HG03378 (cell line): ENCODE measurements around the gene LLGL2.
"Not testable (repeated sequence)": the region's sequence is repeated elsewhere in the genome, so short reads cannot be mapped to it uniquely, and the experiment has no call there.

Source experiments
- ATAC-seq: cut with Tn5 transposase; IDR thresholded peaks from one replicate; pipeline ENCODE4 v1.9.1; 2021; ENCODE audit warnings: mild to moderate bottlenecking, moderate library complexity; ENCODE audit not compliant: unreplicated experiment

Gene LLGL2

DNA sequence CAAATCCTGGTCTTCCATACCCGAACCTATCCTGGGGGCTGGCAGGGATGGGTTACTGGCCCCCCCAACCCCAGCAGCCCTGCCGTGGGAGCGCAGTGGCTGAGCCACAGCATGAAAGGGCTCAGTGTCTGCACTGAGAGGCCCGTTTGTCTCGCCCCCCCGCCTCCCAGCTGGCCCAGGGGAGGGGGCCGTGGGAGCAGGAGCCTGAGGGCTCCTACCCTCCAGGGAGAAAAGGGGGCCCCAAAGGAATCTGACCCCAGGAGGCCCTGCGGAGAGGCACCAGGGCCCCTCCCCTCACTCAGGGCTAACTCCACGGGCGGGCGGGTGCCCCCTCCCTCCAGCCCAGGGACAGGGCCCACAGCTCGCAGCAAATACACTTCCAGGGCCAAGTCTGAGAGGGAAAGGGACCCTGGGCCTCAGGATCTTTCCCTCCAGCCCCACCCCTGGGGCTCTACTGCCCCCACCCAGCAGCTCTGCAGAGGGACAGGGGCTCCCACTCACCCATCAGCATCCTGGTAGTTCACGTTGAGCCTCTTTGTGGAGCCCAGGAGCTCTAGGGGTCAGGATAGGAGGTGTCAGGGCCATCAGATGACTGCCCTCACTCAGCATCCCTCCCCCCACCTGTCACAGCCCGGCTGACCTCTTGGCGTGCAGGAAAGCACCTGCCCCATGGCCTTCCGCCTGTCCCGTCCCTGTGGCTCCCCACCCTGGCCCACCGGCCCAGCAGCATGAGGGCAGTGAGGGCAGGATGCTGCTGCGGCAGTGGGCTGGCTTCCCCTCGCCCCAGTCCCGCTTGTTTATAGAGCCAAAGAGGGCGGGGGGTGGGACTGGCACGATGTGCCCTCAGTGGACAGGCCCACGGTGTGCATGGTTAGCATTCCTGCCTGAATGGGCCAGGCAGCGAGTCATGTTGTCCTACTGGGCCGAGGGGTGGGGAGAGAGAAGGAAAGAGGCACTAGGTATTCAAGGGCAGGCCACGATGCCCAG lies 17.5 kb upstream of the LLGL2 start:
- ATAC-seq = no peak

DNA sequence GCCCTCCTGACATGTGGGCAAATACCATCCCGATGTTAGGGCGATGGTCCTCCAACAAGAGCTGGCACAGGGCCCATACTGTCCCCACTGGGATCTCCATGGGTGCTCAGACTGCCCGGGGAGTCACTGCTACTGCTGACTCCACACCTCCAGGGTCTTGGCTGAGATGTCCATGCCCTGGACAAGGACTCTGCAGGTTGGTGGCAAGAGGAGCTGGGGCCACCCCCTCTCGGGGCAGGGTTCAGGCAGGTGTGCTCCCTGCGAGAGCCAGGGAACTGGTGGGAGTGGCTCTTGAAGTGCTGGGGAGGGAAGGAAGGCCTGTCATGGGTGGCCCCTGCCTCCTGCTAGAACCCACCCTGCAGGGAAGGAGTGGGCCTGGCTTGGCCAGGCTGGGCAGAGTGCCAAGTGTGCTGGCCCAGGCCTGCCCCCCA lies 16.6 kb upstream of the LLGL2 start:
- ATAC-seq = no peak

DNA sequence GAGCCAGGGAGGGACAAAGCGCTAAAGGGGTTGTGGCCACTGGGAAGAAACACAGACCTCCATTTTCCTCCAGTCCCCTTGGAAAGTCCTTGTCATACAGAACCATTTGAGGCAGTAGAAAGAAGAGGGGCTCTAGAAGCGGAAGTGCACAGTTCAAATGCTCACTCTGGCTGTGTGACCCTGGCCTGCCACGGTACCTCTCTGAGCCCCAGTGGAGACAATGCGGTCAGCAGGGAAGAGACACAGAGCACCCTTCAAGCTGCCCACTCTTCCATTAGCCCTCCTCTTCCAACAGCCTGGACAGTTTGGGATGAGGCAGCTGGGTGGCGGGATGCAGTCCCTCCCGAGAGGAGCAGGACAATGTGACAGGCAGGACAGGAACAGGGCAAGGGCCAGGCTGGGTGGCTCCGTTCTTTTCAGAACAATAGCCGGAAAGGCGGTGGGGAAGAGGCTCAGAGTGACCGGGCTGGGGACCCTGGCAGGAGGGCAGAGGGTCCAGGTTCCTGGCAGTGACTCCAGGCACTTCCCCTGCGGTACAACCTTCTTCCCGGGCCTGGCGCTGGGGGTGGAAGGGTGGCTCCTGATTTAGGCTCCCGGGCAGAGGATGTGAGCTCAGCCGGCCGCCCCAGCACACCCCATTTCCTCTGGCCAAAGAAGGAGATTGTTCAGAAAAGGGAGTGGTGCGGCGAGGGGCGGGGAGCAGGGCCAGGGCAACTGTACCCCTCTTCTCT lies 15.8 kb upstream of the LLGL2 start:
- ATAC-seq = no peak

DNA sequence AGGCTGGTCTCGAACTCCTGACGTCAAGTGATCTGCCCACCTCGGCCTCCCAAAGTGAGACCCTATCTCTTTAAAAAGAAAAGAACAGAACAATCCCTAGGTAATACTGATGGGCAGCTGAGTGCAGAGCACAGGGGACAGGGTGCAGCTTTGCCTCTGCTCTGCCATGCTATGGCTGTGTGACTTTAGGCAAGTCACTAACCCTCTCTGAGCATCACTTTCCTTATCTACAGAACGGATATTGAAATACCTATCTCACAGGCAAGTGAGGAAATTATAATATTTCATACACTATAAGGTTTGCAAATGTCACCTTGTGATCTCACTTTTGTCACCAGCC lies 14.3 kb upstream of the LLGL2 start:
- ATAC-seq = no peak

DNA sequence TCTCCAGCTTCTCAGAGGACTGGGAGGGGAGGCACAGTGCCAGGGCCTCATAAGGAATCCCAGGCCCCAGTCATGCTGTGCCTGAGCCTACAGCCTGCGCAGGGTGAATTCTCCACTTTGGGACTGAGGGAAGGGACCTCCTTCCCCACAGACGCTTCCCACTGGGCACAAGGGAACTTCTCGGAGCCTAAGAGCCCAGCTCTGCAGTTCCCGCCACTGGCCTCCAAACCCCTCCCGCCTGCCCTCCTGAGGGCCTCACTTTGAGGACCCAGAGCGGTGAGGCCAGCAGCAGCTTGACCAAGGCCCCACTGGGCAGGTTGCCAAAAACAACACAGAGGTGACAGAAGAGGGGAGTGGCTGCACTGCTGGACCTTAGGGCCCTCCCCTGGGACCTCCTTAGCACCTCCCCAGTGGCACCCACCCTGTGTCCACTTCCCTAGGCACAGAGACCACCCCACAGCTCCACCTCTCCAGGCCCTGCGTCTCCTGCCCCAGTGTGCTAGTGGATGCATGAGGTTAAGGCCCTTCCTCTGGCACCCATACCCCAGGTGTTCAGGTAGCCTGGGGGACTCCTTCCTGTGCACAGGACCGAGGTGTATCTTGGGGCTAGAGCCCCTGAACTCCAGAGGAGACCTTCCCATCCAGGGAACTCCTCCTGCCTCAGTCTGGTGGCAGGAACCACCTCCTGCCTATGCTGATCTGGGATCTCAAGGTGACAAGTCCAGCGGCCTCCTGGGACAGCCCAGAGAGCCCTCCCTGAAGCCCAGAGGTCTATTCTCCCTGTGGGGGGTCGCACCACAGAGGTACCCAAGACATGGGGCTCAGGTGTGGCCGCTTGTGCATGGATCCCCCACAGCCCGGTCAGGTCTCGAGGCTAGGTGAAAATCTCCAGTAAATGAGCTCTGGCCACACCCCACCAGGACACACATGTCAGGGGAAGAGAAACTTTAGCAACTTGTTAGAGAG lies 13.6 kb upstream of the LLGL2 start:
- ATAC-seq = no peak

DNA sequence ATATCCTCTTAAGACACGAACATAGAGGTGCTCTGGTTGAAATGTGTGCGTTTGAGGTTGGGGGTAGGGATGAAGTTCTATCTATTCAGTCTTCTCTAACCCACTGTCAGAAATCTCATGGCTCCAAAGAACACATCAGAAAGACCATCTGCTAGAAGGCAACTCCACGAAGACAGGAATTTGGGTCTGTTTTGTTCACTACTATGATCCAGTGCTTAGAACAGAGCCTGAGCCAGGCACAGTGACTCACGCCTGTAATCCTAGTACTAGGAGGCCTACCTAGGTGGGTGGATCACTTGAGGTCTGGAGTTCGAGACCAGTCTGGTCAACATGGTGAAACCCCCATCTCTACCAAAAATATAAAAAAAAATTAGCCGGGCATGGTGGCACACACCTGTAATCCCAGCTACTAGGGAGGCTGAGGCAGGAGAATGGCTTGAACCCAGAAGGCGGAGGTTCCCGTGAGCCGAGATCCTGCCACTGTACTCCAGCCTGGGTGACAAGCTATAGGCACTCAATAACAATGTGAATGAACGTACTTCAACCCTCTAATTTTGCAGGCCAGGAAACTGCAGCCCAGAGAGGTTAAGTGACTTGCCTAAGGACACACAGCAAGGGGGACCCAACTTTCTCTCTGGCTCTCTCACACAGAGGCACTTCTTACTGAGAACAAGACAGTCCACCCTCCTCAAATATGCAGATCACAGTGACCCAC lies 12.4 kb upstream of the LLGL2 start:
- no peak for ATAC-seq

DNA sequence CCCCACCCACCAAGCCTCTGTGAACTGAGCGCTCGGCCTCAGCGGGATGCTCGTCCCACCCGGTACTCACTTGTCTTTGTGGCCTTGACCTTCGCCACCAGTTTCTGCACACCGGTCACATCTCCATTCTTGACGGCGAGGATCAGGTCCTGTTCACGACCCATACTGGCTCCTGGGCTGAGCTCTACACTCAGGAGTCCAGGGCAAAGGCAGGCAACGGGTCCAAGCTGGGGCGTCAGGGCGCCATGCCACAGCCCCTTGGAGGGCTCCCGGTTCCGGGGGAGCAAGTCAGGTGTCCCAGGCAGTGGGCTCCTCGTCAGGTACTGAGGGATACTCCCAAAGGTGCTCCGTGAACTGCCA lies 11.9 kb upstream of the LLGL2 start:
- ATAC-seq = no peak

DNA sequence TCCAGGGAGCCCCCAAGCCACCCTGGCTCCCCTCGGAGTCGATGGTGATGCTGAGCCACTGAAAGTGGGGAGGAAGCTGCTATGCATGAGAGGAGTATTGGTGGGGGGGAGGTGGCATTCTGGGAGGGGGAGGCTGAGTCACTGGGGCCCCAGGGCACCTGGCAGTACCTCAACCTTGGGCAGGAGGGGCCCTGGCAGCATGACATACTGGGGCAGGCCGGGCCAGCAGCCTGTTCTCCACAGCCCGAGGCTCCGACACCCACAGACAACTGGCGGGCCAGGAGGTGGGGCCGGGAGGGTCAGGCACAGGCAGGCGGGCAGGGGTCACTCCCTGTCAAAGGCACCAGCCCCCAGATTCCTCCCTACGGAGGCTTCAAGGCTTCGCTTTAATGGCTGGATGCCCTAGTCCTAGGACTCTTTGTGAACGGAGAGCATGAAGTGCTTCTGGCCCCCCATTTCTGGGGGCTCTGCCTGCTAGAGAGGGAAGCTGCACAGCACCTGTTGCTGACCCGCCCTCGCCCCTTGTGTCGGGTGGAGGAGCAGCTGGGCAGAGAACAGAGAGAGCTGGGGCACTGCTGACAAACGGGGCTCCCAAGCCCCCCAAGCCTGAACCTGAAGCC lies 11.1 kb upstream of the LLGL2 start:
- no peak for ATAC-seq

DNA sequence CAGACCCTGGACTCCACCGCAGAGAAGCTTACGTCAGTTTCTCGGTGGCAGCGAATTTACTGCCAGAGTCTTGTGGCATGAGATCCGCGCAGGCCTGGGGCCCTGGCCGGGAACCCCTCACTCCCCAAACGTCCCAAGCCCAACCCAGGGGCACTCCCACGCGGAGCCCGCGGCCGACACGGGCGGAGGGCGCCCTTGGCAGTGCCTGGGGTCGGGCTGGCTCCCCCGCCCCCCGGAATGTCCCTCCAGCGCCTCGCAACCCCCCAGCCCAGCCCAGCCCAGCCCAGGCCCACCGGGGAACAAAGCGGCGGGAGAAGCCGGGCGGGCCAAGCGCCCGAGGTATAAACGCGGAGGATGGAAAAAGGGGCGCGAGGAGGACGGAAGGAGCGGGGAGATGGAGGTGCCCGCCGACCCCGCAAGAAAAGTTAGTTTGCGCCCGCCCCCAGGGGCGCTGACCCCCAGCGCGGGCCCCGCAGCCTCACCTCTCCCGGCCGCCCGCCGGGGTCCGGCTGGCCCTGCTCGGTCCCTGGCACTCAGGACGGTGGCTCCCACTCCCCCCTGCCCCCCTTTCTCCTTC lies 10.5 kb upstream of the LLGL2 start:
- ATAC-seq = no peak

DNA sequence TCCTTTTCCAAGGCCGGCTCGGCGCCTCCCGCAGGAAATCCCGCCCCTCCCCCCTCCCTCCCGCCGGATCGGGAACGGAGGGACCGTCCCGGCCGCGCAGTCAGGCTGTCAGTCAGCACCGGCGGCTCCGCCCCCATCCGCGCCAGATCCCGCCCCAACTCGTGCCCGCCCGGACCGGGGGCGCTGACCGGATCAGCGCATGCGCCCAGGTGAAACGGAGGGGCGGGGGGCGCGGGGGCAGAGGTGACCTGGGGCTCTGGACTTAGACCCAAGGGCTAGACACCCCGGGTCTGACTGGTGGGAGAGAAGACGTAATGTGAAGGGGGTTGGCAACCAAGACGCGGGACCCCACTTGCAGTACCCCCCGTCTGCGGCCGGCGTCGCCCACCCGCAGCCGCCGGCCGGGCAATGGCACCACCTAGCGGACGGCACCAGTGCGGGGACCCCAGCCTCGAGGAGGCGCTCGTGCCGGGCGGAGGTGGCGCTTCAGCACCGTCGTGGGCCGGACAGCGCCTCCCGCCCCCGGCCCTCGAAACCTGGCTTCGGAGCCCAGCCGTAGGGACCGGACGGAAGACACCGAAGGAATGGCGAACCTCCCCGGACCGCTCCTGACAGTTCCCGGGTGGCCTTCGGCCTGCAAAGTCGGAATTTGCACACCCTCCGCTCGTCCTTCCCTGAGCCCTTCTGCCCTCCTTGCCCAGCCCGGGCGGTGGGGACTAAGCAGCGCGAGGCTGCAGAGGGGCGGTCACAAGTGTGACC lies 9.8 kb upstream of the LLGL2 start, which contains the start of gene CASKIN2:
CASKIN2 (minus strand) TSS at position 42 of the 759 bp plus-strand sequence. CDS start 1,733 bp downstream, outside the sequence.
- ATAC-seq = no peak

DNA sequence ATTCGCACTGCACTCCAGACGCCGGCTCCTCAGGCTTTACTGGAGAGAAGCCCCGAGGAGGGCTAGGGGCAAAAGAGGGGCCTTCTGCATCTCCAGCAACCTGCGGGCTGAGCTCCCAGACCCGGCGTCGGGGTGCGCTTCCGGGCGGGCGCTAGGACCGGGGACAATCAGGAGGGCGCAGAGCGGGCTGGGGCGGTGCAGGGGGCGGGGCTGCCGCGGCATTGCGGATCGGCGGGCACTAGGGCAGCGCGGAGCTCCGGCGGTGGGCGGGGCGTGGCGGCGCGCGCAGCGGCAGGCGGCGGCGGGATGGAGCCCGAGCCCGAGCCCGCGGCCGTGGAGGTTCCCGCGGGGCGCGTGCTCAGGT lies 9.3 kb upstream of the LLGL2 start, which contains the start of gene TSEN54:
TSEN54 (plus strand) TSS at position 274 of the 364 bp plus-strand sequence; CDS start at position 307, 33 bp downstream.
- no peak for ATAC-seq

DNA sequence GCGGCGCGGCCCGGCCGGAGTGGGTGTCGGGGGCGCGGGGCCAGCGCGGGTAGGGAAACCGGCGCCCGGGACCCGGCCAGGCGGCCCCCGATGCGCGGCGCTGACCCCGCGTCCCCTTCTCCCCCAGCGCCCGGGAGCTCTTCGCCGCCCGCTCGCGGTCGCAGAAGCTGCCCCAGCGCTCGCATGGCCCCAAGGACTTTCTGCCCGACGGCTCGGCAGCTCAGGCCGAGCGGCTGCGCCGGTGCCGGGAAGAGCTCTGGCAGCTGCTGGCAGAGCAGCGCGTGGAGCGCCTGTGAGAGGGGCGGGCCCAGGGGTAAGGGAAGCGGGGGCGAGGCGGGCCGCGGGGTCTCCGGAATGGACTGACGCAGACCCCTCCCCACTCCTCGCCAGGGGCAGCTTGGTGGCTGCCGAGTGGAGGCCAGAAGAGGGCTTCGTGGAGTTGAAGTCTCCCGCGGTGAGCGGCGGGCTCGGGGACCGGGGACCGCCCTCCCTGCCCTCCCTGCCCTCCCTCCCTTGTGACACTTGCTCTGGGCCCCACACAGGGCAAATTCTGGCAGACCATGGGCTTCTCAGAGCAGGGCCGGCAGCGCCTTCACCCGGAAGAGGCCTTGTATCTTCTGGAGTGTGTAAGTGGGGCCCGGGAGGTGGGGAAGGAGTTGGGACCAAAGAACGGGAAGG lies 8.7 kb upstream of the LLGL2 start:
- ATAC-seq = no peak

DNA sequence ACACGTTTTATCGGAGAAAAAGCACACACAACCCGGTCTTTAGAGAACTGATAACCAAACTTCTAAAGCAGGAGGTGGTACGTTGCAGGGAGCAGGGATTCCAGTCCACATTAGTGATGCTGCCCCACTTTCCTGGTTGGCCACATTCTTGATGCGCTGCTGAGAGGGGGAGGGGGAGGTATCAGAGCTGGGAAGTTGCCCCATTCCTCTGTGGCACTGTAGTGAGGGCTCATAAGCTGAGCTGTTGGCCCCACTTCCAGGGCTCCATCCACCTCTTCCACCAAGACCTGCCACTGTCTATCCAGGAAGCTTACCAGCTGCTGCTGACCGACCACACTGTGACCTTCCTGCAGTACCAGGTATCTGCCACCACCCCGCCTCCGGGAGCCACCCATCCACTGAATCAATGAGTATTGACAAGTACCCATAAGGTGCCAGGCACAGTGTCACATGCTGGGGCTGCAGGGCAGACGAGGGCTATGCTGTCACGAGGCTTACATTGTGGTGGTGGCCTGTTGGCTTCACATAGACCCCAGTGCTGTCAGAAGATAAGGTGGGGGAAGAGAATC lies 8.1 kb upstream of the LLGL2 start:
- ATAC-seq = no peak

DNA sequence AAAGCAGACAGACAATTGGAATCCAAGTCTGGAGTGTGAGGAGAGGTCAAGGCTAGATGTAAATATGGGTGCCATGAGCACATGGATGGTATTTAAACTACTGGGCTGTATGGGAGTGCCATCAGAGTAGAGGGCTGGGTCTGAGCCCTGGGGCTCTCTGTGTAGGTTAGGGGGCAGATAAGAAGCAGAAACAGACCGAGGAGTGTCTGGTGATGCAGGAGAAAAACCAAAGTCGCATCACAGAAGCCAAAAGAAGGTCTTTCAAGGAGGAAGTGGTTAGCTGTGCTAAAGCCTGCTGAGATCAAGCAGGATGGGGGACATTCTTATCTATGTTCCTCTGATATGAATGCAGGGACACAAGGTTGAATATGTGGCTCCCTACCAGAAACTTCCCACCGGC lies 7.3 kb upstream of the LLGL2 start:
- ATAC-seq = no peak

DNA sequence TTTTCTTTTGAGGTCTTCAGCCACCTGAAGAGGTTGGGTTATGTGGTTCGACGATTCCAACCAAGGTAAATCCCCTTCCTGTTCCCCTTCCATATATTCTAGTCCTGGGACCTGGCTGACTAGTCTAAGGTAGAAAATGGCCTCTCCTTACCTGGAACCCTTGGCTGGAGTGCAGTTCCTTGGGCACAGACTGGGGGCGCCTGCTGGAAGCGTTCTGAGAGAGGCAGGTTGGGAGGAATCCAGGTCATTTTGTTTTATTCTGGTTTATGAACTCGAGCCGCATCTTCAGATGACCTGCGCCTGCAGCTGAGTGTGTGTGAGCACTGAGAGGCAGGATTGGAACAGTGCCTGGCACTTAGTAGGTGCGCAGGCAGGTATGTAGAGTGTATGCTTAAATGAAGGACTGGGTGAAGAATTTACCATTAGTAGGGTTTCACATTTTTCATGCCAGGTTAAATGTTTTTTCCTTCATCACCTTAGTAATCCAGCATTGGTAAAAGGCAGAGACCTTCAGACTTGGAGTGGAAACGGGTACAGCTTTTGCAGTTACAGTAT lies 6.4 kb upstream of the LLGL2 start:
- ATAC-seq = no peak

DNA sequence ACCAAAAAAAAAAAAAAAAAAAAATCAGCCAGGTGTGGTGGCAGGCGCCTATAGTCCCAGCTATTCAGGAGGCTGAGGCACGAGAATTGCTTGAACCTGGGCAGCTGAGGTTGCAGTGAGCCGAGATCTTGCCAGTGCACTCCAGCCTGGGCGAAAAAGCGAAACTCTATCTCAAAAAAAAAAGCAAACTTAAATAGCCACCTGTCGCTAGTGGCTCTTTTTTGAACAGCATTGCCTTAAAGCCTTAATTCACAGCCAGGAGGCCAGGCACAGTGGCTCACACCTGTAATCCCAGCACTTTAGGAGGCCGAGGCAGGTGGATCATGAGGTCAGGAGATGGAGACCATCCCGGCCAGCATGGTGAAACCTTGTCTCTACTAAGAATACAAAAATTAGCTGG lies 5.1 kb upstream of the LLGL2 start:
- ATAC-seq = not testable (repeated sequence)

DNA sequence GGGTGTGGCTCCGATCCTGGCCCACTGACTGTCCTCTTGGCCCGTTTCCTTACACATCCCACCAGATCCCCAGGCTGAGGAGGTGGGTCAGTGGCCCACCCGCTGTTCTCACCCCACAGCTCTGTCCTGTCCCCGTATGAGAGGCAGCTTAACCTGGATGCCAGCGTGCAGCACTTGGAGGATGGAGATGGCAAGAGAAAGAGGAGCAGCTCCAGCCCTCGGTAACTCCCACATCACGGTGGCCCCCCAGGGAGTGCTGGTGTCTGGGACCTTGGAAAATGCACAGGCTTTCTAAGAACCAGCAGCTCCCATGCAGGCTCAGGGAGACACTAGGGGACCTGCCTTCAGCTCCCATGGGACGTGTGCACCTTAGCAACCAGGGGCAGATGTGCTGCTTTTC lies 4.2 kb upstream of the LLGL2 start:
- no peak for ATAC-seq
